HepG2 (cell line): Measurements from ENCODE around the gene TRIM15. TPM values are rescaled to one million over a fixed set of nuclear protein-coding genes. Genes with fewer than 3 reads are reported as not detected.
A peak's percentile ranks its signal among the peaks of the same experiment; 100 is the strongest.

Experiments used
- ATM ChIP-seq: fragments of 450-650 bp; IDR thresholded peaks from 2 replicates; pipeline ENCODE4 v1.7.1; 2017; ENCODE audit warnings: mild to moderate bottlenecking, borderline replicate concordance
- CBFB ChIP-seq: sonication (generic); formaldehyde crosslinking; IDR thresholded peaks from 2 replicates; pipeline ENCODE4 v1.4.0; 2020; ENCODE audit warnings: missing genetic modification reagents
- ELF1 ChIP-seq: sonication (generic); formaldehyde crosslinking; IDR thresholded peaks from 2 replicates; pipeline ENCODE4 v1.4.0; 2020; ENCODE audit warnings: missing genetic modification reagents
- HMGXB3 ChIP-seq: sonication (generic); formaldehyde crosslinking; IDR thresholded peaks from 2 replicates; pipeline ENCODE4 v1.4.0; 2020; ENCODE audit warnings: missing genetic modification reagents, borderline replicate concordance
- ISX ChIP-seq: sonication (generic); formaldehyde crosslinking; conservative IDR thresholded peaks from 2 replicates; pipeline ENCODE4 v1.5.0; 2020; ENCODE audit warnings: missing genetic modification reagents
- KDM5A ChIP-seq: fragments of 200-600 bp; sonication (generic); IDR thresholded peaks from 2 replicates; pipeline ENCODE4 v1.7.0; 2018; ENCODE audit warnings: antibody characterized with exemption, mild to moderate bottlenecking, low read length, borderline replicate concordance
- KMT2B ChIP-seq: IDR thresholded peaks from 2 replicates; pipeline ENCODE4 v1.6.1; 2016; ENCODE audit warnings: missing genetic modification reagents, missing compliant biosample characterization
- PHF20 ChIP-seq: sonication (generic); formaldehyde crosslinking; IDR thresholded peaks from 2 replicates; pipeline ENCODE4 v1.5.0; 2020; ENCODE audit warnings: mild to moderate bottlenecking, missing genetic modification reagents
- REPIN1 ChIP-seq: sonication (generic); formaldehyde crosslinking; IDR thresholded peaks from 2 replicates; pipeline ENCODE4 v1.8.0; 2022; ENCODE audit warnings: missing genetic modification reagents, low read depth, mild to moderate bottlenecking, borderline replicate concordance
- SP2 ChIP-seq: sonication (generic); formaldehyde crosslinking; IDR thresholded peaks from 2 replicates; pipeline ENCODE4 v1.5.1; 2020; ENCODE audit warnings: mild to moderate bottlenecking, missing genetic modification reagents
- ZBTB7A ChIP-seq: sonication (generic); formaldehyde crosslinking; IDR thresholded peaks from 2 replicates; pipeline ENCODE4 v1.8.0; 2022; ENCODE audit warnings: mild to moderate bottlenecking, missing genetic modification reagents
- ZMYM4 ChIP-seq: sonication (generic); formaldehyde crosslinking; IDR thresholded peaks from 2 replicates; pipeline ENCODE4 v1.8.1; 2023; ENCODE audit warnings: mild to moderate bottlenecking, missing genetic modification reagents
- ZNF317 ChIP-seq: sonication (generic); formaldehyde crosslinking; IDR thresholded peaks from 2 replicates; pipeline ENCODE4 v1.5.0; 2020; ENCODE audit warnings: mild to moderate bottlenecking, missing genetic modification reagents
- ZNF331 ChIP-seq: sonication (generic); formaldehyde crosslinking; IDR thresholded peaks from 2 replicates; pipeline ENCODE4 v1.4.0; 2020; ENCODE audit warnings: missing genetic modification reagents
- ZNF354B ChIP-seq: sonication (generic); formaldehyde crosslinking; IDR thresholded peaks from 2 replicates; pipeline ENCODE4 v1.8.0; 2022; ENCODE audit warnings: mild to moderate bottlenecking, missing genetic modification reagents
- ZNF550 ChIP-seq: sonication (generic); formaldehyde crosslinking; IDR thresholded peaks from 2 replicates; pipeline ENCODE4 v1.4.0; 2020; ENCODE audit warnings: mild to moderate bottlenecking, missing genetic modification reagents, borderline replicate concordance
- ZNF552 ChIP-seq: sonication (generic); formaldehyde crosslinking; IDR thresholded peaks from 2 replicates; pipeline ENCODE4 v1.9.0; 2022; ENCODE audit warnings: missing genetic modification reagents, mild to moderate bottlenecking, borderline replicate concordance
- ZNF792 ChIP-seq: IDR thresholded peaks from 2 replicates; pipeline ENCODE4 v1.6.1; 2016
- polyA plus RNA-seq, 8 experiments: library from polyadenylated mRNA; depleted of rRNA in 3 of 8; stranded (reverse) in 7 of 8; unstranded in 1 of 8; fragments of >200 nt; fragmentation: Illumina TruSeq in 4 of 8; extraction: Trizol in 4 of 8; gene quantifications; 2 replicates each; pipeline versions ENCODE4 v1.2.1 to v1.2.3, GENCODE V29; 2011 to 2016; ENCODE audit warnings: low read depth in 4 of 8, missing spikeins in 1 of 8, mixed read lengths in 1 of 8; ENCODE audit not compliant: insufficient read depth in 1 of 8
- total RNA-seq, 5 experiments: library from RNA; depleted of rRNA; stranded (reverse); fragments of >200 nt; fragmentation: Illumina TruSeq; extraction: Trizol; gene quantifications; 2 replicates each; pipeline ENCODE4 v1.2.3, GENCODE V29; 2016; ENCODE audit warnings: low read depth in 1 of 5

TRIM15 gene
- total and polyA plus RNA-seq, 2 of the 13 experiments (the other 11 are each of a cell fraction or from before 2014, with no cell fraction given): 35.1 to 38.2 TPM

DNA sequence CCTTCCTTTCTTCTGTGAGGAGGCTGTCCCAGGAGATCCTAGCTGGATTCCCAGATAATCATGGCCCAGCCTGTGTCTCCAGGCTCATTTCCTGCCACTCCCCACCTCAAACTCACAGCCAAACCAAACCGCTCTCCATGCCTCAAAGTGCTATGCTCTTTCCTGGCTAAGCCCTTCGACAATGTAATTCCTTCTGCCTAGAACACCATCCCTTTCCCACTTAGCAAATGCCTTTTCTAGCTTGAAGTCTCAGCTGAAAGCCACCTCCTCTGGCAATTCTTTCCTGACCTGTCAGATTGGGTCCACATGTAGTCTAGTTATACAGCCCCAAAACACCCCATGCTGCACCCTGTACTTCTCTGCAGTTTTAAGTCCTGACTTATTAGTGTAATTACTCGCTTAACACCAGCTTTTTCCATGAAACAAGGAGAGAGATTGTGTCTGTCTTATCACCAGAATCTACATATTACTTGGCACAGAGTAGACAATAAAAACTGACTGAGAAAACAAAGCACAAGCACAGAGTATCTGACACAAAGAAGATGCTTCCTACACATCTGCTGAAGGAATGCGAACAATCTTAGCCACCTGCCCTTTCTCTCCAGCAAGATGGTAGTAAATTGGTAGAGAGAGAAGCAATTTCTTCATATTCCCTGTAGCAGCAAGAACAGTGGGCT is 44.4 kb downstream of the TRIM15 start (continued):
- no peak for TF ChIP-seq REPIN1 (CRISPR knock-in tag)
- TF ChIP-seq PHF20 (CRISPR knock-in tag): 0 out of 2 replicates have a peak, but pooled peaks have one; percentile 2
- no peak for TF ChIP-seq KDM5A
- no peak for TF ChIP-seq ELF1 (CRISPR knock-in tag)
- no peak for TF ChIP-seq SP2 (CRISPR knock-in tag)
- TF ChIP-seq ZNF331 (CRISPR knock-in tag): 0 out of 2 replicates have a peak, but pooled peaks have one; percentile 12
- 0 out of 2 replicates have a peak, but pooled peaks have one; percentile 13 for TF ChIP-seq ZBTB7A (CRISPR knock-in tag)
- TF ChIP-seq ZNF317 (CRISPR knock-in tag): no peak
- TF ChIP-seq ZNF550 (CRISPR knock-in tag): 0 out of 2 replicates have a peak, but pooled peaks have one; percentile 23
- no peak for TF ChIP-seq ZMYM4 (CRISPR knock-in tag)
- no peak for TF ChIP-seq ZNF354B
- TF ChIP-seq CBFB (CRISPR knock-in tag): no peak
- TF ChIP-seq ZNF792 (CRISPR knock-in tag): no peak
- TF ChIP-seq ATM: no peak
- TF ChIP-seq ZNF552: no peak
- no peak for TF ChIP-seq HMGXB3
- no peak for TF ChIP-seq ISX (CRISPR knock-in tag)
- TF ChIP-seq KMT2B (CRISPR knock-in tag): peak; percentile 4; the same call in 1 of the 2 replicates
